GOT3 (cell line): ENCODE measurements around the gene G0S2.
"Not testable (repeated sequence)": the region's sequence is repeated elsewhere in the genome, so short reads cannot be mapped to it uniquely, and the experiment has no call there.

Source experiments
- DNase-seq: peaks from one replicate; lab custom pipeline; 2025; ENCODE audit warnings: mixed read lengths; lab: John Stamatoyannopoulos, UW

G0S2 gene

DNA sequence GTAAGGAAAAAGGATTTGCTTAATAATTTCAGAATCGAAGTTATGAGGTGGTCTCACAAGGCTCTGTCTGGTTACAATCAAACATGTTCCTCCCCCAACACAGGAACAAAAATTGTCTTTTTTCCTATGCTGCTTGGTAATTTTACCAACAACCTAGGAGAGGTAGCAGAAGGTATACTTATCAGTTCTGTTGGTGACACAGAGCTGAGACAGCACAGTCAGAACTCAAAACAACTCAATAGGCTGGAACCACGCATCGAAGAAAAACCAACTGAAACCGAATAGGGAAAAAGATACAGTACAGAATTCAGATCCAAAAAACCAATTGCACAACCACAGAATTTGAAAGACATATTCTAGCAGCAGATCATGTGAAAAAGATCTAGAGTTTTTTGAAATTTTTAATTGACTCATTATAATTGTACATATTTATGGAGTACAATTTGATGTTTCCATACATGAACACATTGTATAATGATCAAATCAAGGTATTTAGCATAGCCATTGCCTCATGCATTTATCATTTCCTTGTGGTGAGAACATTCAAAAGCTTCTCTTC is 3.8 kb downstream of the G0S2 start:
- no peak for DNase-seq

DNA sequence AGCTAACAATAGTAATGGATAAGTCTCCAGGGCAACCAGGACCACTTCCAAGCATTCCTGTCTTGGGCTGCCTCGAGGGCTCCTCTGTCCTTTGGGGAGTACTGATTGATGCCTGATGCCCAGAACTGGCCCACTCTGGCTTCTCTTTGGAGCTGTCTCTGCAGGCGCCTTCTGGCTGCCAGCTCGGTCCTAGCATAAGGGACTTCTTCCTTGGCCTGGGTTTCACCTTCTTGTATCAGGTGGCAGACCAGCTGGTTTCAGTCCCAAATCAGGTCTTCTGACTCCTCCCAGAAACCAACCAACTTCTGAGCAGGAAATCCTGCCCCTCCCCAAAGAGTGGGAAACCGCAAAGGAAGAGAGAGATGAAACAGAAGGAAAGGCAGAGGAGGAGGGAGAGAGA is 10.6 kb downstream of the G0S2 start:
- no peak for DNase-seq

DNA sequence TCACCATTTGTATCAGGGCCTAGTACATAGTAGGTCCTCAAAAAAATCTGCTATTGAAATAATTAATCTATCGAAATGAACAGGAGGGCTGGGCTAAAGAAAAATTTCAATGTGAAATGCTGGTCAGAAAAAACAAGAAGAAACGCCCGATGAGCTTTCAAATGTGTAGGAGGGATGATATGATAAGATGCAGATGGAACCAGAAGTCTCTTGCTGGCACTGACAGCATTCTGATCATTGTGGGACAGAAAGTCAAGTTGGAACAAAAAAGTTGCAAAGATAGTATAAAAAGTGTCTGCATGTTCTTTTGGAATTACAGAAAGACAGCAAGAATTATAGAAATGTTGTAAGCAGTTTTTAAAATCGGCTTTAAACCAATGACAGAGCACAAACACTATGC is 11.1 kb downstream of the G0S2 start:
- DNase-seq = no peak

DNA sequence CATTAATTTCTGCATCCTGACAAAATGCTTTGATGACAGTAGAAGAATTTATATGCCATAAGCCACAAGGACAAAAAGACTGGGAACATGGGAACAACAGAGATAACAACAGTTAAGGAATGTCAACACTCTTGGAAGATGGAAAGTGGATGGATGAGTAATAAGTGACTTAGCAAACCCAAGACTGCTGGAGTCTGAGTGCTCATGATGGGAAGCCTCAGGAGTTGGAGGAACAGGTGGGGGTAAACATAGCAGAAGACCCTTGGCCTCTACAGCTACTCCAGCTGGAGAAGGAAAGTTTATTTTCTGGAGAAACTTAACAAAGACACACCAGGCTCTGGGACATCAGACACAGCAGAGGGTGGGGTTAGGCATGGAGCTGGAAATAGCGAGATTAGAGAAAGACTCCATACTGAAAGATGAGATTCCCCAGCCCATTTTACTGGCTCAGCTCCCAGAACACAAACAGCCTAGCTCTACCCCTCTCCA is 13.6 kb downstream of the G0S2 start:
- DNase-seq = no peak

DNA sequence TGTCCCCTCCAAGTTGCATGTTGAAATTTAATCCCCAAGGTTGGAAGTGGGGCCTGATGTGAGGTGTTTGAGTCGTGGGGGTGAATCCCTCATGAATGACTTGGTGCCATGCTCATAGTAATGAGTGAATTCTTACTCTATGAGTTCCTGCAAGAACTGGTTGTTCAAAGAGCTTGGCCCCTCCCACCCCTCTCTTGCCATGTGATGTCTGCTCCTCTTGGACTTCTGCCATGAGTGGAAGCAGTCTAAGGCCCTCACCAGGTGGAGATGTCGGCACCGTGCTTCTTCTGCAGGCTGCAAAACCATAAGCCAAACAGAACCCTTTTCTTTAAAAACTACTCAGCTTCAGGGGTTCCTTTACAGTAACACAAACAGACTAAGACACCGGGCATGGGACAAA is 14.3 kb downstream of the G0S2 start:
- no peak for DNase-seq

DNA sequence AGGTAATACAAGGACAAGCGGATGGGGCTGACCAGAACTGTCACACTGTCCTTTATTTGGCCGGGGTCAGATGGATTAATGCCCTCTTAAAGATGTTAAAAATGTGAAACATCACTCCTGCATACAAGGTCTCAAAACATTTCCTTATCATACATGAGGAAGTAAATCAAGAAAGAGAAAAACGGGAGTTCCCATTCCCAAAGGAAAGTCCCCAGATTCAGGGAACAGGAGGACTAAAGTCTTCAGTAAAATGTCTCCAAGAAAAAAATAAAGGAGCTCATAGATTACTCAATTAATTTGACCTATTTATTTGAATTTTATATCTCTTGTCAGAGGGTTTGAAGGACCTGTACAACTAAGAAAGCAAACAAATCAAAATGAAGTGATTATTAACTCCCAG is 16.0 kb downstream of the G0S2 start:
- no peak for DNase-seq

DNA sequence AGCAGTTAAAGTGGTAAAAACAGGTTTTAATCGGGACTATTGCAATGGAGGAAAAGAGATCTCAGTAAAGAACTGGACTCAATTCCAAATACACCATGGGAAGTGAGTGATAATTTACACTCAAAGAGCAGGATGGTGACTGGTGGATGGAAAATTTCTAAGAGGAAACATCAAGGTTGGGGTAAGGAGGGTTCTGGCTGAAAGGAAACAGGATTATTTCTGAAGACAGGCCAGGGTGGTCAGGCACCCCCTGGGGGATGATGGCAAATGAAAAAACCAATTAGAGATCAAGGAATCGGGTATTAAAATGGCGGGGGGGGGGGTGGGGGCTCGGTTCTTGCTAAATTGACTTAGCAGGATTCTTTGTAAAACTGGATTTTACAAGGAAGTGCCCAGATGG is 17.1 kb downstream of the G0S2 start:
- no peak for DNase-seq

DNA sequence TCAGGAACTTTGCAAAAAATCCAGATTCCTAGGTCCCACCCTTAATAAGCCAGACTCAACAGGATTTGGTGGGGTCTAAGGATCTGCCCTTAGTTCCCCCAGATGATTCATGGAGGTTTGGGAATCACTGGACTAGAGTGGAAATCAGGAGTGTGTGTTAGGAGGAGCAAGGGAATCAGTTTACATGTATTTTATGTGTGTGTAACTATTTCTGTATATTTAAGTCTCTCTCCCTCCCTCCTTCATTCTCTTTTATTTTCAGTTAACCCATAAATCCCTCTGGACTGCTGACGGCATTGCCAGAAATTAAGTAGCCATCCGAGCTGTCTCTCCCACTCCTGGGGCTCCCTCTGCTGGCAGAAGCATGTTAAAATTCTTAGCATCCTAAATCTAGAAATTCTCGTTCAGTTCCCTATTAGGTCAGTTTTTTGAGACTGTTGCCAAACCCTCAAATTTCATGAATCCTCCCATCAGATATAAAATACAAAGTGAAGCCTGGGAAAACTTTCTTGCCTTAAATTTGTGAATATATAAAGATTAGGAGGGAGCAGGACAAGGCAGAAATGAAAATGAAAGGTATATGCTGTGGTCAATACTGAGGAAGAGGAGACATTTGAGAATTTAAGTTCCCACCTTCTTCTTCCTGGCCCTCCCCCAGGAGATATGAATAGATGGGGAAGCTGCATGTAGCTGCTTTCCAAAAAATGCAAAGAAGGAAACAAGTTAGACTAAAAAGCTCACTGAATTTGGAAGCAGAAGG is 17.7 kb downstream of the G0S2 start:
- peak; percentile 35 for DNase-seq

DNA sequence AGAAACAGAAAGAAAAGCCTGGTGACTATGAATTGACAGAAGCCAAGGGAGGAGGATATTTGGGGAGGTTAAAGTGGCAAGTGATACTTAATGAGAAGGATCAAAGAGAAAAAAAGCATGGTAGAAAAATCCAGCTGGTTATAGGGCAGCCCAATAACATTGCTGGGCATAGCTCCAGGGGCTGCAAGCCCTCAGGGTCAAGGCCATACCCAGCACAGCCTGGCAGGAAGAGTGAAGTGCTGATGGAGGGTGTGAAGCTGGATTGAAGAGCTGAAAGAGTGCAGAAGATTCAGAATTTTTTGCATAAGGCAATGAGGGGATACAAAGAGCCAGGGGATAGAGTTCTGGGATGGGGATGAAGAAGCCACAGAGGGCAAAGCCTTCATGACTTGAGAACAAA is 21.5 kb downstream of the G0S2 start:
- DNase-seq = no peak

DNA sequence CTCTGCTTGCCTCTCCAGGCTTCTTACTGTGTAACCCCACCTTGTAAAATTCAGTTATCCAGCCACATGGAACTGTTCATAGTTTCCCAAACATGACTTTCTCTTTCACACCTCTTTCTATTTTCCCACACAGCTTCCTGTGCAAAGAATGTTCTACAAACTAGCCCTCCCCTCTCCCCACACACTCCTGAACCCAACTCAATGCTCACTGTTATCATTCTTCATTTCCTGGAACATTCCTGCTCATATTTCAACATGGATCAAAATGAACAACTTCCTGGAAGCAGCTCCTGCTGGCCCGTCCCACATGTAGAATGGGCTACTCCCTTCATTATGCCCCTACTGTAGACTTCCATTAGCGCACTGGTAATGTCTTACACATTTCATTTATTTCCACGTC is 21.9 kb downstream of the G0S2 start:
- no peak for DNase-seq

DNA sequence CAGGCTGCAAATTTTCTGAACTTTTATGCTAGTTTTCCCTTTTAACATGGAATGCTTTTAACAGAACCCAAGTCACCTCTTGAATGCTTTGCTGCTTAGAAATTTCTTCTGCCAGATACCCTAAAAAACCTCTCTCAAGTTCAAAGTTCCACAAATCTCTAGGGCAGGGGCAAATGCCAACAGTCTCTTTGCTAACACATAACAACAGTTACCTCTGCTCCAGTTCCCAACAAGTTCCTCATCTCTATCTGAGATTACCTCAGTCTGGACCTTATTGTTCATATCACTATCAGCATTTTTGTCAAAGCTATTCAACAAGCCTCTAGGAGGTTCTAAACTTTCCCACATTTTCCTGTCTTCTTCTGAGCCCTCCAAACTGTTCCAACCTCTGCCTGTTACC is 25.5 kb downstream of the G0S2 start:
- DNase-seq = not testable (repeated sequence)

DNA sequence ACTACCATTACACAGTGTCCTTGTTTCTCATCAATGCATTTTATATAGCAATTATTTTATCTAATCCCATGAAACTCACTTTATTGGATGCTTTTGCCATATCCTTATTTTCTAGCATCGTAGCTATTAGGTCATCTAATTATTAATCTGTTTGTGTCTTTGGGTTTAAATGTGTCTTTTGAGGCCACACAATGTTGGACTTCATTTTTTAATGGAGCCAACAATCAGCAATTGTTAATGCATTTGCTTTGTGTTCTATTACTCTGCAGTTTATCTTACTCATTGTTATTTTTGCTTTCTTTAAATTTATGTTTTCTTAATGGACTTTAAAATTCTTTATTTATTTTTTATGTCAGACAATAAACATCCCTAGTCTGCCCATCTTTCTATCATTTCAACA is 27.6 kb downstream of the G0S2 start:
- no peak for DNase-seq

DNA sequence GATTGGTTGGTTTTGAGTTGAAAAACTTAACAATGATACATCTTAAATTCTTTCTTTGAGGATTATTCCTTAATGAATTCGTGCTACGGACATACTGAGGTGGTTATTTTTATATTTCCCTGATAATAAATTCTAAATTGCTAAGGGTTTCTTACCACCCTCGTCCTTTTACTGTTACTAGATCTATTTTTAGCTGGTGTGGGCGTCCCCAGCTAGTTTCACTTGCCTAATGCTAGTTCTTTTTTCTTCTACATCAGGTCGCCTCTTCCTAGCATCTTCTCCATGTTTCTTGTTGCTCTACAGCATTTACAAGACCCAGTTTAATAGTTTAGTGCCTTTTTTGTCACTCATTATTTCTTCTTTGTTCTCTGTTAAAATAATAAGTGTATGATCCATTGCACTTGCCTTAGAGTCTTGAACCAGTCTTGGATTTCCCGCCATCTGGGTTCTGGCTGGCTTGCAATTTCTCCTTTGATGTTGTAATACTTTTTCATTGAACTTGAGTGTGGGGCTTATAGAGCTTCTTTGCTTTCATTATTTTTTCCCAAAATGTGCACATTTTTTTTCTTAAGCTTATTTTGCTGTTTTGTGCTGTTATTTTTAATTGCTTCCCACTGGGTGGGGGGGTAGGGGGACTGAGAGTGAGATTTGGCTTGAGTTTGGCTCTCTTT is 28.8 kb downstream of the G0S2 start:
- DNase-seq = no peak

DNA sequence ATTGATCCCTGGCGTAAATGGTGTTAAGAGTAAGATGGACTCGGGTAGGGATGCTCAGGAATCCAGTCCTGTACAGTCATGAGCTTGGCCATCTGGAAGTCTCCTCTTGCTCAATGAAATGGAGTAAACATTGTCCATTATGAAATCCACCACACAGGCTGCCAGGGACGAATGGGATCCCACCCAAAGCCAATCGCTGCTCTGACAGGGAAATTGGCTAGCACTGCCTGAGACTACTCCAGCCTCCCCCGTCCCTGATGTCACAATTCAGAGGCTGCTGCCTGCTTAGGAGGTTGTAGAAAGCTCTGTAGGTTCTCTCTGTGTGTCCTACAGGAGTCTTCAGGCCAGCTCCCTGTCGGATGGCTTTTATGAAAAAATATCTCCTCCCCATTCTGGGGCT is 29.4 kb downstream of the G0S2 start, which contains the start of gene HSD11B1:
TSS of gene HSD11B1 (plus strand) at position 263 of the 400 bp plus-strand sequence. CDS start at position 360, 97 bp downstream.
- peak; percentile 43 for DNase-seq

DNA sequence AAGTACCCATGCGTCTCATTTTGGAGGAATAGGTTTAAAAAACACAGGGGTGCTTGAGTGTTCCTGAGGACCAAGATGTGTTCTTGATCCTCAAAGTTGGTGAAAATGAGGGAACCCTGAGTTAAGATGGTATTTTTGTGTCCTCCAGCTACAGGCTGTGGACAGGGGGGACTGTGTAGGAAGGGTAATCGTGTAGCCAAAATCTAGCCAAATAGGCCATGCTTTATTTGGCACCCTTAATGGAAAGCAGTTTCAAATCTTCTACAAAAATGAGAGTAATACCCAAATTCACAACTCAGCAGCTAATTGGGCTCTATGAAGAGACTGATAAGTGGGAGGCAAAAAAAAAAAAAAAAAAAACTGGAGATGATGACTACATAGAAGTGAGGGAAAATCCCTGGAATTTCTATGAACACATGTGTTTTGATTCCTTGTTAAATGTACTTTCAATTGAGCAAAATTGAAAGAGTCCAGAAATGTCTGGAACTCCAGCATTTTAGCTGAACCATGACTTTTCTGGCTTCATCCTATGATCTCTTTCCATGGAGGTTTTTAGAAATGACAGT is 29.9 kb downstream of the G0S2 start:
- DNase-seq = no peak

DNA sequence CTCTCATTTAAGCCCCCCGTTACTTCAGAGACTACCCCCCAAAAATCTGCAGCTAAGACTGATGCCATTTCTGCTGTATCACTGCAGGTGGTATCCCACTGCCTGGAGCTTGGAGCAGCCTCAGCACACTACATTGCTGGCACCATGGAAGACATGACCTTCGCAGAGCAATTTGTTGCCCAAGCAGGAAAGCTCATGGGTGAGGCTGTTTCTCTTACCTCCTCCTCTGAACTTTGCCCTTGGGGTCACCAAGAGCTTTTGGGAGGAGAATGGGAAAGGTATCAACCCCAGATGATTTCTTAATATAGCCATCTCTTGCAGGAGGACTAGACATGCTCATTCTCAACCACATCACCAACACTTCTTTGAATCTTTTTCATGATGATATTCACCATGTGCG is 31.4 kb downstream of the G0S2 start:
- DNase-seq = no peak

DNA sequence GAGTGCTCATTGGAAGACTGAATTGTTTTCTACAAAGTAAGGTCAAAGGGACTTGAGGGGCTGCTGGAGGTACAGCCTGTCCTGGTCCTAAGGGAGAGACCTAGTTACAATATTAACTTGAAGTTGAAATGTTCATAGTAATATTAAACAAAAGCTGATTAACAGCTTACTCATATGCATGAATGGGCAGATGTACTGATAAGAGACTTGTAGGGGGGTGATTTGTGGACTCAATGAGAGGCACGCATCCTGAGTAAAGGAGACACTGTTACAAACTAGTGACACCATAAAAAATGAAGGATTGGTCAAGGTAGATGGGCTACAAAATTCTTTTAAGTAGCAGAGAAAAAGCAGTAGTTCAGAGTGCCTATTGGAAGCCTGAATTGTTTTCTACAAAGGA is 32.1 kb downstream of the G0S2 start:
- DNase-seq = no peak

DNA sequence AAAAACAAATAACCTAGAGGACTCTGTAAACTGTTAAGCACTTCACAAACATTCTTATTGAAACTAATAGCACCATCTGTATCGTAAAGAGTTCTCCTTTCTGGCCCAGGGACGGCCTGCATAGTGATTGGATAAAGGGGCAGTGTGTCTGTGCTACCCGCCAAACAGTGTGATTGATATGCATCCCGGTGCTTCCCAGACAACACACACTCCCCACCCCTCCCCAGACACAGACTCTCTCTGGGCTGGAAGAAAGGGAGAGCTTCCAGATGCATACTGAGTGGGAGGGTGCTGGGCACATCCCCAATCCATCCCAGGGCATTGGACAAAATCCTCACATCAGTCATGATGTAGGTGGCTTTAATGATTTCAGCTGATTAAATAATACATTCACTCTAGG is 33.1 kb downstream of the G0S2 start:
- no peak for DNase-seq

DNA sequence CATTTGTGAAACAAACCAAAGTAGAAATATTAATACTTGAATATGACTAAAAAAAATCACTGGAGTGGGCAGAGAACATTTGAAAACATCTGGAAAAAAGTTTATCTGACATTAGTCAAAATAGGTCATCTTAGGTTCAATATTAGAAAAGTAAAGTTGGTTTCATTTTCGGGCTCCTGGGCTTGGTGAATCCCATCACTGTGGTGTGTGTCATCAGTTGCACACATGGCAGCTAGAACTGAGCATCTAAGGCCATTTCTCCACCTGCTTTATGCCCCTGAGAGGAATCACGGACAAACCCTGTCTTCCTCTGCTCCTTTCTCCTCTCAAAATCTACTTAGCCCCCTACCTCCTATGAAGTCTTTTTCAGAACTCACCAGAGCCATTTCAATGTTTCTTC is 34.9 kb downstream of the G0S2 start:
- no peak for DNase-seq

DNA sequence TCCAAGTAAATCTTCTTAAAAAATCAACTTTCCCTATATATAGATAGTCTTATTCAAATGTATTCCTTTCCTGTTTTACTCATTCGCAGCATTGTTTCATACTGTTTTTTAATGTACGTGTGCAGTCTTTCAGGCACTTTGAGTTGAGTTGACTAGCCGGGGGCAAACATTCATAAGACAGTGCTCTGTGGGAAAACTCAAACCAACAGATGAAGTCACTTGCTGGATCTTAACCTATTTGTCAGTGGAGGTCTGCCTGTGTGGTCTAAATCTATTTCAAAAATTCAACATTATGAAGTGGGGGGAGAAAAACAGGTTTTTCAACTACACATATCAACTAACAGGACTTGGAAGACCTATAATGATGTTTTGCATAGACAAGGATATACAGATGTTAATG is 35.6 kb downstream of the G0S2 start:
- no peak for DNase-seq

DNA sequence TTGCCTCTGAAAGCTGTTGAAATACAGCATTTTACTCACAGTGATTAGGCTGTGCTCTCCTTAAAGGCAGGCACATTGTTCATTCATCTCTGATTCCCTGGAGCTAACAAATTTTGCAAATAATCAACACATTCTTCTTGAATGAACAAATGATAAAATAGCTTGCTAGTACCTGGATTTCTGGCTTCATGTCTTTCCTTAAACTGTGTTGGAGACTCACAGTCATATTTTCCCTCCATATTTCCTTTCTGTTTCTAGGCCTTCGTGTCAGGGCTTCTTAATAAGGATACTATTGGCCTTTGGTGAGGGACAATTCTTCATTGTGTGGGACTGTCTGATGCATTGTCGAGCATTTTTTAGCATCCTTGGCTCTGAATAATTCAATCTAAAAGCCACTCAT is 39.1 kb downstream of the G0S2 start:
- no peak for DNase-seq

DNA sequence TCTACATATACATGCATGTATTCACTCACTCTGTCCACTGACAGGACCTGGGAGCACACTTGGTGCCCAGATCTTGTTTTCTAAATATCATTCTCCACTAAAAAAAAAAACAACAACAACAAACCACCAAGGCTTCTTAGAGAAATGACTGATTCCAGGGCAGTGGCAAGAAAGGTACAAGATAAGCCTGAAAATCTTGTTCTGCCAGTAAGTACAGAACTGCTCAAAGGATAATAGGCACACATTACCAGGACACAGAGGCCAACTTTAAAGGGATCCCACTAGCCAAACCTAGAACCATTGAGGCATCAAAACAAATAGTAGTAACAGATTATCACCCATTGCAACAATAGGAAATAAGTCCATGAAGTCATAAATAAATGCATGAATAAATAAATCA is 40.1 kb downstream of the G0S2 start:
- DNase-seq = no peak

DNA sequence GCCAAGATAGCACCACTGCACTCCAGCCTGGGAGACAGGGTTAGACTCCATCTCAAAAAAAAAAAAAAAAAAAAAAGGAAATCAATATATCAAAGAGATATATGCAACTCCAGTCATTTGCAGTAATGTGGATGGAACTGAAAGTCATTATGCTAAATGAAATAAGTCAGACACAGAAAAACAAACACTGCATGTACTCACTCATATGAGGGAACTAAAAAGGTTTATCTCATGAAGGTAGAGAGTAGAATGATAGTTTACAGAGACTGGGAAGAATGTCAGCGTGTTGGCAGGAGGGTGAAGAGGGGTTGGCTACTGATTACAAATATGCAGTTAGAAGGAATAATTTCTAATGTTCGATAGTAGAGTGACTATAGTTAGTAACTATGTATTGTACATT is 42.6 kb downstream of the G0S2 start:
- DNase-seq = no peak
